NCI-H1048 (cell line): ENCODE data around the gene JMJD1C.

ENCODE experiments used
- DNase-seq: peaks from one replicate; lab custom pipeline; 2025; lab: John Stamatoyannopoulos, UW

Gene JMJD1C

GRCh38 chr10:63221950-63222349, 243.8 kb downstream of the JMJD1C start:
- DNase-seq, result no peak

- DNase-seq, result no peak
These were observed 246.0 kb downstream of the JMJD1C start for GRCh38 chr10:63219749-63220148.

- no peak for DNase-seq
These were observed 248.6 kb downstream of the JMJD1C start for GRCh38 chr10:63217120-63217605.

DNA sequence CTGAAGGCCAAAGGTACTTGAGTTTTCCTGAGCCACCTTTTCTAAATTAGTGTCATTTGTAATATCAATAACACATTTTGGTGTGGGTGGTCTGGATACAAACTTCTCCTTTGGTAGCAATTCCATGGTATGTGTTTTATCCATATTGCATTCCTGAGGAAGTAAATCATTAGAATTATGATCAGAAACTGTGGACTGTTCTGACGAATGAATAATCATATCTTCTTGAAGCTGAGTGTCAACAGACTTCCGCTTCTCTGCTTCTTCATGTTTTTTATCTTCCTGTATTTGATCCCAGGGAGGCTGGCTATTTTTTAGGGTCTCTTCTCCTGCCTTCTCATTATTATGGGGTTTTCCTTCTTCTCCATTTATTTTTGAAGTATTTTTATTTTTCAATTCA, 251.2 kb downstream of the JMJD1C start:
- DNase-seq, result no peak

DNA sequence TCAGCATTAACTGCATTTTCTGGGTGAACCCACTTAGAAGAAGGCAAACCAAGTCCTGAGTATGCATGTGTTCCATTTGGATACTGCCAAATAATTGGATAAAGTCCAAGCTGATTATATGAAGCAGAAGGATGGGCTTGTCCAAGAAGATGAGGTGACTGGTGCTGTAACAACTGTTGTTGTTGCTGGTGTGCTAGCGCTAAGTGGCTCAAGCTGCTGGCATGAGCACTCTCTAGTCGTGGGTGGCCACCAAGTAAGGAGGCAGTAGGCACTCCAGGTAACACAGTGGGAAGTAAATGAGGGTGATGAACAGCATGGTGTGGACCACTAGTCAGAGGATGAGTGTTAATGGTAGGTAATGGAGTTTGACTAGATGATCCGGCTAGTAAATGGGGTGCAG, 252.3 kb downstream of the JMJD1C start:
- DNase-seq, result no peak

GRCh38 chr10:63210611-63211196, 255.1 kb downstream of the JMJD1C start:
- no peak for DNase-seq

DNA sequence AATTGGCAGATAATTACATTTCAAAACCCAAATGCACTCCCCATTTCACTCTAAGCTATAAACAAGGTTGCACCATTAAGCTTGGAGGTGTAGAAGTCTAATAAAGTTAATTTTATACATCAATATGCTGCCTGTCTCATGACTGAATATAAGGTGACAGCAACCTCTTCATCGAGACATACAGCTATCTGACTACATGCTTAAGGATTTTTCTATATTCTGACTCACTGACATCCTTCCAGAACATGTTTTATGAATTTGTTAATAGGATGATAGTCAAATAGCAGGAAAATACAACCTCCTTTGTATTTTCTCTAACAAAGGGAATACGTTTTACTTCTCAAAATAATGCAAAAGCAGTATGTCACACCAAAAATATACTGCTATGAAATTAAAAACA, 256.1 kb downstream of the JMJD1C start:
- no peak for DNase-seq

GRCh38 chr10:63208986-63209385, 256.8 kb downstream of the JMJD1C start:
- no peak for DNase-seq

- DNase-seq, result no peak
These were observed 258.6 kb downstream of the JMJD1C start for GRCh38 chr10:63206997-63207811.

DNA sequence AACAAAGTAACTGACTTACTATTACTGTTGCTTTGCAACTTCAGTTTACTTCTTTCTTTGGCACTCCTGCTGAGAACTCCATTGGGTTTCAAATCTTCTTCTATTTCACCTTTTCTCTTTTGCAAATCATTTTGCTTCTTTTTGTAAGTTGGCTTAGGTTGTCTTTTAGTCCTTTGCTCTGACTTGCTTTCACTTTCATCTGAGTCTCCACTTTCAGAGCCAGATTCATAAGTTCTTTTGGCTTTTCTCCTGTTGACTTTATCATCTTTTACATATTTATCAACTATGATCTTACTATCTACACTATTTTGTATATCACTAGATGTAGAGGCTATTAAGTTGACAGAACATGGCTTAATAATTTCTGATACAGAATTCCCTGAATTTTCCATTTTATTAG, 259.2 kb downstream of the JMJD1C start:
- DNase-seq, result no peak

DNA sequence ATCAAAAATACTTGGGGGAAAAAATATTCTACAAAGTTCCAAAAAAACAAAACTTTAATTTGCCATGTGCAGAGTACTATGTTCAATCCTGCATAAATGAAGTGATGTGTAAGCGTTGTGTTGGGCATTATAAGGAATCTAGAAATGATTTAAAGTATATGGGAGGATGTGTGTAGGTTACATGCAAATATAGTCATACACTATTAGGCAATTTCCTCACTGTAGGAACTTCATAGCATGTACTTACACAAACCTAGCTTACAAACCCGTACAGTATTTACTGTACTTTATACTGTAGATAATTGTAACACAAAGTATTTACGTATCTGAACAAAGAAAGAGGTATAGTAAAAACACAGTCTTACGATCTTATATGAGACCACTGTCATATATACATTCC, 260.4 kb downstream of the JMJD1C start:
- DNase-seq, result no peak

DNA sequence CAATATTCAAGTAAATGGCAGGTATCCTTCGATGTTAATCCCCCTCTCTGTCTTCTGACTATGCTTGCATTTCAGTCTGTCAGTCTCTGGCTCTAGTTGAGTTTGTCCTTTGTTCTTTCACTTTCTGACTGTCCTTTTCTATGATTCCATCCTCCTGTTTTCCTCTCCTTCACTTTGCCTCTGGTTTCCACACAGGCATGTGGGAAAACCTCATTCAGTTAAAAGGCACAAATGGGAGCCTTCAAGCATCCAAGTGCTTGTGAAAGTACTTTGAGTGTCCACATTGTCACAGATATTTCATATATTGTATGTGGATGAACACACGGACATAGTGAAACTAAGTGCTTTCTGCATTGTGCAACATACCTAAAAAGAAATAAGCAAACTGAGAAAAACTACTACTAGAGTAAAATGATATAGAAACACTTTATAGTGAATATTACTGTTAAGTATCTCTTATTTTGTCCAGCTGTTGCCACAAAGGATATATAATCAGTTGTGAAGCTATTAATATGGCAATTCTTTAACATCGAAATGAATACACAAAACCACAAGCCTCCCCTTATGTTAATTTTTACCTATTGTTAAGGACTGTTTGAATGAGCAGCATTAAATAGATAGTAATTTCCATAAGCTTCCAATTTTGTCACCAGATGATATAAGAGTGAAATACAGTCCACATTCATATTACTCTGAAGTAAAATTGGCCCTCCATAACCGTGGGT, 260.9 kb downstream of the JMJD1C start:
- DNase-seq, result no peak

- DNase-seq, result no peak
These were observed 264.7 kb downstream of the JMJD1C start for GRCh38 chr10:63201118-63201517.

DNA sequence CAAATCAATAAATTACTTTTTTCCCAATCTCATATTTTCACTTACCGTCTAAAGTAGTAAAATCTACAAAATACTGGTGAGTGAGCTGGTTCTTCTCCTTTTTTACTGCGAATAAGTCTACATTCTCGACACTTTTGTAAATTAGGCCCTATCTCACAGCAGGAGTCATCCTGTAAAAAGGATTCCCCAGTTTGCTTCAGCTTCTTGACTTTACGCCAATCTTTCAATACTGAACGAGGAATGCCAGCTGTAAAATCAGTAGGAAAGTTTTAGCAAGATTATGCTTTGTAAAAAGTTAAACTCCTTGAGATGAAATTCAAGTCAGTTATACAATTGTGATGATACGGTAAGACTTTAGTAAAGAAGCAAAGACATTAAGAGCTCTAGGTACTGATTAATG, 265.3 kb downstream of the JMJD1C start:
- DNase-seq, result no peak

DNA sequence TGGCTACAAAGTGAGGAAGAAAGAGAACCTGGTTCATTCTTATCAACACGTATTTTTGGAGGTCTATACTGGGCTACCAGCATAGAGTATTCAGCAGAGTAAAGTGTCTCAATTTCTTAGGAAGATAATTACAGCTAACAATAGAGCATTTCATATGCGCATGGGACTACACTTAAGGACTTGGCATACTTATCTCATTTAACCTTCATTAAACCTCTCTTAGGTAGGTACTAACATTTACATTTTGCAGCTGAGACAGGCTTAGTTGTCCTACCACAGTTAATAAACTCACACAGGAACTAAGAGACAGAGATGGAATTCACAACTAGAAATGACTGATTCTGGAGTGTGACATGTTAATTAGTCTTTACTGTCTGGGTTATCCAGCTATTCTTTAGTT, 266.1 kb downstream of the JMJD1C start:
- no peak for DNase-seq

DNA sequence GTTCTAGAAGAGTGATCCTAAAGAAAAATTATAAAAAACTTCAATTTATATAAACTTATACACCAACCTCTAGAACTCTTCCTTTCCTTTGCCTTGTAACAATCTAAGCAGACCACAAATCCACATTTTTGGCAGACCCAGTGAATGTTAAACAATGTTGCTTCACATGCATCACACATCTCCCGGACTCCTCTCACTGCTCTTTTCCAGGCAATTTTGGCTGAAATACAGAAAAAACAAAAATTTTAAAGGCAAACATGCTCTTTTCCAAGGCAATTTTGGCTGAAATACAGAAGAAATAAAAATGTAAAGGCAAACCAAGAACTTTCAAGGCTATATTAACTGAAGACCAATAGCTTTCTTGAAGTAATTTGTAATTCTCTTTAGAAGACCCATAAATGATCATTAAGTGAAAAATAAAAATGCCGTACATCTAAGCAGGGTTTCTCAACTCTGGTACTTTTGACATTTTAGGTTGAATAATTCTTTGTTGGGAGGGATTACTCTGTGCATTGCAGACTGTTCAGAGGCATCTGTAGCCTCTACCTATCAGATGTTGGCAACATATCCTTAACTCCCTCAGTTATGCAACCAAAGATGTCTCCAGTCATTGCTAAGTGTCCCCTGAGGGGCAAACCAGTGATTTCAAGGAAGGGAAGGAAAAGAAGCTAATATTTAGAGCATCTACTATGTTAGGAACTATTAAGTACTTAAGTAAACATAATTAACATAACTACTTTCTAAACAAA, 268.3 kb downstream of the JMJD1C start:
- DNase-seq, result no peak

DNA sequence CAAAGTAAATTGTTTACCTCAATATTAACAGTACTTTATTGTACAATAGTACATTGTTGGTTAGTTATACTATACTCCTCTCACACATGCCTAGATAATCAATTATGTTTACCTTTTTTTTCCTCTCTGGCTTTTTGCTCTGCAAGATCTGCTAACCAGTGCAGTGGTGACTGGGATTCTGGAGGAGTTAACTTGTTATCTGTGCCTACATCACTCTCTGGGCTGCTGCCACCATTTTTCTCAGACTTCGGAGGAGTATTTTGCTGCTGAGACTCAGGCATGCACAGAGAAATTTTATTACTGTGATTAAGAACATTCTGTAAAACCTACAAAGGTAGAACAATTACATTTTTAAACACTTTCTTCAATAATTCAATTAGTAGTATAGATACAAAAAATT, 273.0 kb downstream of the JMJD1C start:
- no peak for DNase-seq

GRCh38 chr10:63175534-63175933, 290.2 kb downstream of the JMJD1C start:
- DNase-seq, result no peak

DNA sequence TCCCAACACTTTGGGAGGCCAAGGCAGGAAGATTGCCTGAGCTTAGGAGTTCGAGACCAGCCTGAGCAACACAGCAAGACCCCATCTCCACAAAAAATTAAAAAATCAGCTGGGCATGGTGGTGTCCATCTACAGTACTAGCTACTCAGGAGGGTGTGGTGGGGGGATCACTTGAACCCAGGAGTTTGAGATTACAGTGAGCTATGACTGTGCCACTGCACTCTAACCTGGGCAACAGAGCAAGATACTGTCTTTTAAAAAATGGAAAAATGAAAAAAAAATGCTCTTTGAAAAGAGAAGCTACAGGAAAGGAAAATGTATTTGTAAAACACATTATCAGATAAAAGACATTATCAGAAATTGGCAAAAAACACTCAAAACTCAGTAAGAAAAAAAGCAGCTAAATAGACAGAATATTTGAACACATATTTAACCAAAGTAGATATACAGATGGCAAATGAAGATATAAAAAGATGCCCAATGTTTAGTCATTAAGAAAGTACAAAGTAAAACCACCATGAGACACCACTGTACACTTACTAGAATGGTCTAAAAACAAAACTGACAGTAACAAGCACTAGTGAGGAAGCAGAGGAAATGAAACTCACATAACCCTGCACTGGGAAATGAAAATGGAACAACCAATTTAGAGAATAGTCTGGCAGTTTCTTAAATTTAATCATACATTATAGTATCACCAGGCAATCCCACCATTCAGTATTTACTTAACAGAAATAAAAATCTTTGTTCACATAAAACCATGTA, 292.1 kb downstream of the JMJD1C start:
- no peak for DNase-seq

DNA sequence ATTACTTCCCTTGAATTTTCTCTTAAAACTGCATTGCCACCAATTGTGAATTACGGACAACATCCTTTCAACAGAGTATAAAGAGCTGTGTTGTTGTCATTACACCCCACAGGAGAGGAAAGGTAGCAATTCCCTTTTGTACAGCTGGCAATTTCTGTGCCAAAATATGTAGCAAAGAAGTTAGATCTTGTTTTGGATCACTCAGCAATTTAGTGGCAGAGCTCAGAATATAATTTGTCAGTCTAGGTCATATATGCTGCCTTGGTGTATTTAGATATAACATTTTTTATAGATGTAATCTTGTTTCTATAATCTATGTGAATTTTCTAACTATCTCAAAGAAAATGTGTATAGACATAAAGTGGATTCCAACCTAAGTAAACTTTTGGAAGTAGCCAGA, 293.9 kb downstream of the JMJD1C start:
- DNase-seq, result no peak

DNA sequence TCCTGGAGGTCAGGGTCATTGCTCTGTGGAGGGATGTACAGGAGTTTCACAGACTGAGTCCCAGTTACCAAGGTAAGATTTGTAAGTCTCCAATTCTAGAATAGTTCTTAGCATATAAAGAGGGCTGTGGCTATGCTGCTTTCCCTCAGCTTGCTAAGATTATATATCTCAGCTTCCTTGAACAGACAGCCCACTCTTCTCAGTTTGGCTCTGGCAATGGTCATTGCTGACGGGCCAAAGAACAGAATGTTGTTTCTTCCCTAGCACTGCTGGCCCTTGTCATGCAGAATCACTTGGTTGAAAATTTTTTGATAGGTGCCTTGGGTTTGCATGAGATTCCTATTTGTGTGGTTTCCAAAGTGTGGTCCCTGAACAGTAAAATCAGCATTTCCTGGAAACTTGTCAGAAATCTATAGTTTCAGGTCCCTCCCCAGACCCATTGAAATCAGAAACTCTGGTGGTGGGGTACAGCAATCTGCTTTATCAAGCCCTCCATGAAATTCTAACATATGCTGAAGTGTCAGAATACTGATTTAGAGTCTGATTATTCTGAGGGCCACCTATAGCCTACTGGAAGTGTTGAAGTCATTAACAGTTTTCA, 294.4 kb downstream of the JMJD1C start:
- DNase-seq, result no peak
